Measurements from ENCODE around the gene TCF7L1. TPM values are rescaled to one million over a fixed set of nuclear protein-coding genes. Genes with fewer than 3 reads are reported as not detected.
"Not testable (repeated sequence)": the region's sequence is repeated elsewhere in the genome, so short reads cannot be mapped to it uniquely, and the experiment has no call there.

Gene TCF7L1
- total and polyA plus RNA-seq, 2 experiments from 2014 or later = 0.65 to 1.8 TPM

- Histone ChIP-seq H3K36me3 (ENCODE audit: low read depth) (peaks cover 6% of the 10 kb centered on the region; the same call in 1 of the 2 replicates), H3K9ac (no peak overlapping the region), H3K4me3 (no peak overlapping the region), H3K4me1 (ENCODE audit: insufficient read depth) (peaks cover 16% of the 10 kb centered on the region; the same call in 1 of the 2 replicates), H3K27me3 (replicated peaks; ENCODE audit: insufficient read depth) (no peaks in the 10 kb centered on the region), H3K4me2 (ENCODE audit: unreplicated experiment) (no peak overlapping the region), H3K27ac (no peak overlapping the region), H3F3A (ENCODE audit: insufficient read depth) (peaks cover 29% of the 10 kb centered on the region), H4K20me1 (ENCODE audit: insufficient read depth) (no peaks in the 10 kb centered on the region; the same call in 1 of the 2 replicates), H3K9me3 (ENCODE audit: low read depth) (no peaks in the 10 kb centered on the region), H3K9me2 (ENCODE audit: insufficient read depth) (no peaks in the 10 kb centered on the region), H2AFZ (no peak overlapping the region), H3K79me2 (ENCODE audit: insufficient read depth) (peaks cover 33% of the 10 kb centered on the region)
- in situ Hi-C loops (cut with MboI) = no loop called here
- TF ChIP-seq EZH2phosphoT487 (IDR thresholded peaks at IDR 0.05; ENCODE audit: insufficient read depth, low read depth) (no peak), EZH2 (IDR thresholded peaks at IDR 0.05; ENCODE audit: insufficient read depth, poor library complexity, severe bottlenecking) (no peak)
- no peak for DNase-seq
These were observed 196.0 kb downstream of the TCF7L1 start for GRCh38 chr2:85329181-85329651.

- H3K4me2 ChIP-seq (ENCODE audit: unreplicated experiment); H3K4me3 ChIP-seq; H3K27ac ChIP-seq; DNase-seq; in situ Hi-C loops (cut with MboI); H4K20me1 ChIP-seq (ENCODE audit: insufficient read depth); H3K9me3 ChIP-seq (ENCODE audit: low read depth); H3K9me2 ChIP-seq (ENCODE audit: insufficient read depth); H2AFZ ChIP-seq; H3K27me3 ChIP-seq (replicated peaks; ENCODE audit: insufficient read depth); H3K36me3 ChIP-seq (ENCODE audit: low read depth); H3K9ac ChIP-seq: not testable (repeated sequence)
- Histone ChIP-seq H3K79me2 (ENCODE audit: insufficient read depth) (peaks cover 29% of the 10 kb centered on the region), H3F3A (ENCODE audit: insufficient read depth) (peaks cover 29% of the 10 kb centered on the region), H3K4me1 (ENCODE audit: insufficient read depth) (peaks cover 15% of the 10 kb centered on the region; the same call in 1 of the 2 replicates)
- WGBS, 2 experiments (ENCODE audit: low coverage in 1 of 2, low lambda C conversion rate in 2 of 2, missing lambda C conversion rate in 2 of 2) = 75 to 89% methylated on average over 3 of the region's 3 CpGs
These were observed 196.5 kb downstream of the TCF7L1 start for GRCh38 chr2:85329701-85330100.

DNA sequence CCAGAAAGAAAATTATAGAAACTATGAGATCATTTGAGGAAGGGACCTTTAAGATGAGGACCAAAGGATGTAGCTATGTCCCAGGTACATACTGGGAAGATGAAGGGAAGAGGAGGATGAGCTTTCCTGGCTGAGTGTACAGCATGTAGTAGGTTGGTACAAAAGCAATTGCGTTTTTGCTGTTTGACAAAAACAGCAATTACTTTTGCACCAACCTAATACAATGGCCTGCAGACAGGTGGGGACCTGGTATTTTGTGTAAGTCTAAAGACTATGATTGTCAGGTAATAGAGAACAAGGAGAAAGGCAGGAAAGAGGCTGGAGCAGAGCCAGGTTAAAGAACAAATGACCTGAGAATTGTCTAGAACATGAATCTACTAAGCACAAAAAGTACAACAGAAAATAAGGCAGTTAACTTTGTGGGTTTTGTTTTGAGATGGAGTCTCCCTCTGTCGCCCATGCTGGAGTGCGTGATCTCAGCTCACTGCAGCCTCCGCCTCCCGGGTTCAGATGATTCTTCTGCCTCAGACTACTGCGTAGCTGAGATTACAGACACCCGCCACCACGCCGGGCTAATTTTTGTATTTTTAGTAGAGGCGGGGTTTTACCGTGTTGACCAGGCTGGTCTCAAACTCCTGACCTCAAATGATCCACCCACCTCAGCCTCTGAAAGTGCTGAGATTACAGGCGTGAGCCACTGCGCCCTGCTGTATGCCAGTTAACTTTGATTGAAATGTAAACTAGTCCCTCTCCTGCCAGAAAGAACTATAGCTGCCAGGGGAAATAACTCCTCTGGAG, 197.8 kb downstream of the TCF7L1 start:
- Histone ChIP-seq H3K4me1 (ENCODE audit: insufficient read depth) (0 out of 2 replicates have a peak, but pooled peaks cover 7% of the 10 kb centered on the region), H3K9me2 (ENCODE audit: insufficient read depth) (no peaks in the 10 kb centered on the region), H3K9ac (no peak overlapping the region), H3K4me3 (no peak overlapping the region), H4K20me1 (ENCODE audit: insufficient read depth) (no peaks in the 10 kb centered on the region), H3F3A (ENCODE audit: insufficient read depth) (peaks cover 20% of the 10 kb centered on the region), H3K27ac (no peak overlapping the region), H3K9me3 (ENCODE audit: low read depth) (no peaks in the 10 kb centered on the region), H3K36me3 (ENCODE audit: low read depth) (no peaks in the 10 kb centered on the region), H3K79me2 (ENCODE audit: insufficient read depth) (peaks cover 15% of the 10 kb centered on the region), H3K27me3 (replicated peaks; ENCODE audit: insufficient read depth) (no peaks in the 10 kb centered on the region), H2AFZ (no peak overlapping the region), H3K4me2 (ENCODE audit: unreplicated experiment) (no peak overlapping the region)
- DNase-seq = no peak
- TF ChIP-seq EZH2phosphoT487 (IDR thresholded peaks at IDR 0.05; ENCODE audit: insufficient read depth, low read depth) = no peak
- no peak for TF ChIP-seq EZH2 (IDR thresholded peaks at IDR 0.05; ENCODE audit: insufficient read depth, poor library complexity, severe bottlenecking)
- 69% methylated on average over 13 of the region's 13 CpGs for WGBS, 2 experiments (ENCODE audit: low coverage in 1 of 2, low lambda C conversion rate in 2 of 2, missing lambda C conversion rate in 2 of 2)
- in situ Hi-C loops (cut with MboI) = no loop called here

GRCh38 chr2:85333877-85334276, 200.7 kb downstream of the TCF7L1 start:
- H3K9me3 ChIP-seq (ENCODE audit: low read depth); H3K27ac ChIP-seq; H3K9me2 ChIP-seq (ENCODE audit: insufficient read depth); H3K27me3 ChIP-seq (replicated peaks; ENCODE audit: insufficient read depth); H3K36me3 ChIP-seq (ENCODE audit: low read depth); H3K4me1 ChIP-seq (ENCODE audit: insufficient read depth); H4K20me1 ChIP-seq (ENCODE audit: insufficient read depth); H3K4me2 ChIP-seq (ENCODE audit: unreplicated experiment); H3F3A ChIP-seq (ENCODE audit: insufficient read depth); DNase-seq; H3K9ac ChIP-seq; H3K4me3 ChIP-seq; H3K79me2 ChIP-seq (ENCODE audit: insufficient read depth); in situ Hi-C loops (cut with MboI); H2AFZ ChIP-seq: not testable (repeated sequence)
- WGBS, 2 experiments (ENCODE audit: low coverage in 1 of 2, low lambda C conversion rate in 2 of 2, missing lambda C conversion rate in 2 of 2) = 78 to 81% methylated on average over 4 of the region's 4 CpGs

DNA sequence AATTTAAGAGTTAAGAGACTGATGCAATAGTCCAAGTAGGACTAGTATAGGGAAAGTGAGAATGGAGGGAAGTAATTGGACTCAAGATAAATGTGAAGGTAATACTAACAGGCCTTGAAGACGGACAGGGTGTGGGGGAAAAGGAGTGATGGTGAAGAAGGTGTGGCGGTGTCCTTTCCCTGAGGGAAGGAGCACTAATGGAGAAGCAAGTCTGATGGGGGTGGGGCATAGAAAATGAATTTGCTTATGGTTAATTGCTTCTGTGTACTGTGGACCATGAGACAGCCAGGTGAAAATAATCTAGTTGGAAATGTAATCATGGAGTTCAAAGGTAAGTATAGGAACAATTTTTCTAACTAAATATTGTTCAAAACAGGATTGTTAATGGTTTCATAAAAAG, 201.7 kb downstream of the TCF7L1 start:
- no peak overlapping the region for H3K9ac ChIP-seq
- no peaks in the 10 kb centered on the region for H3K27me3 ChIP-seq (replicated peaks; ENCODE audit: insufficient read depth)
- no peaks in the 10 kb centered on the region for H3K79me2 ChIP-seq (ENCODE audit: insufficient read depth)
- H2AFZ ChIP-seq = no peak overlapping the region
- no peaks in the 10 kb centered on the region for H3K9me2 ChIP-seq (ENCODE audit: insufficient read depth)
- in situ Hi-C loops (cut with MboI) = no loop called here
- H3K36me3 ChIP-seq (ENCODE audit: low read depth) = no peaks in the 10 kb centered on the region
- no peak for DNase-seq
- H3K27ac ChIP-seq = no peak overlapping the region
- no peak overlapping the region for H3K4me2 ChIP-seq (ENCODE audit: unreplicated experiment)
- TF ChIP-seq EZH2 (IDR thresholded peaks at IDR 0.05; ENCODE audit: insufficient read depth, poor library complexity, severe bottlenecking) = no peak
- no peak for TF ChIP-seq EZH2phosphoT487 (IDR thresholded peaks at IDR 0.05; ENCODE audit: insufficient read depth, low read depth)
- 0 out of 2 replicates have a peak, but pooled peaks cover under 1% of the 10 kb centered on the region for H3K4me1 ChIP-seq (ENCODE audit: insufficient read depth)
- no peaks in the 10 kb centered on the region for H3K9me3 ChIP-seq (ENCODE audit: low read depth)
- WGBS, 2 experiments (ENCODE audit: low coverage in 1 of 2, low lambda C conversion rate in 2 of 2, missing lambda C conversion rate in 2 of 2) = 46 to 53% methylated on average over 2 of the region's 2 CpGs
- no peaks in the 10 kb centered on the region for H4K20me1 ChIP-seq (ENCODE audit: insufficient read depth)
- no peak overlapping the region for H3K4me3 ChIP-seq
- H3F3A ChIP-seq (ENCODE audit: insufficient read depth) = no peaks in the 10 kb centered on the region

Data from GM23248 (cell line).